ENCODE data around the gene LIME1. TPM values are rescaled to one million over a fixed set of nuclear protein-coding genes. Genes with fewer than 3 reads are reported as not detected.

The LIME1 gene
- total RNA-seq, 1 experiment from 2014 or later = 4.4 TPM

- no peak for DNase-seq (ENCODE audit: low read depth)
These were observed 13.4 kb downstream of the LIME1 start for GRCh38 chr20:63749597-63750508.

GRCh38 chr20:63750807-63751470 is 14.5 kb downstream of the LIME1 start:
- no peak for DNase-seq (ENCODE audit: low read depth)

- DNase-seq (ENCODE audit: low read depth) = no peak
These were observed 15.2 kb downstream of the LIME1 start for GRCh38 chr20:63751471-63752271.

GRCh38 chr20:63752411-63753101 is 16.1 kb downstream of the LIME1 start:
- no peak for DNase-seq (ENCODE audit: low read depth)

- no peak for DNase-seq (ENCODE audit: low read depth)
These were observed 16.9 kb downstream of the LIME1 start for GRCh38 chr20:63753381-63753780.

GRCh38 chr20:63754008-63754407 is 17.5 kb downstream of the LIME1 start:
- no peak for DNase-seq (ENCODE audit: low read depth)

- no peak for DNase-seq (ENCODE audit: low read depth)
These were observed 19.6 kb downstream of the LIME1 start for GRCh38 chr20:63755933-63756647.

GRCh38 chr20:63756648-63756991 is 20.2 kb downstream of the LIME1 start:
- DNase-seq (ENCODE audit: low read depth) = no peak

- DNase-seq (ENCODE audit: low read depth) = no peak
These were observed 21.7 kb downstream of the LIME1 start for GRCh38 chr20:63758152-63758551.

GRCh38 chr20:63759377-63759901 is 23.0 kb downstream of the LIME1 start:
- no peak for DNase-seq (ENCODE audit: low read depth)

GRCh38 chr20:63765082-63765873 is 28.8 kb downstream of the LIME1 start:
- DNase-seq (ENCODE audit: low read depth) = no peak

- DNase-seq (ENCODE audit: low read depth) = no peak
These were observed 29.4 kb downstream of the LIME1 start for GRCh38 chr20:63765902-63766301.

GRCh38 chr20:63766695-63767426 is 30.4 kb downstream of the LIME1 start:
- DNase-seq (ENCODE audit: low read depth) = no peak

- DNase-seq (ENCODE audit: low read depth) = no peak
These were observed 31.0 kb downstream of the LIME1 start for GRCh38 chr20:63767456-63767855.

- DNase-seq (ENCODE audit: low read depth) = no peak
These were observed 31.4 kb downstream of the LIME1 start for GRCh38 chr20:63767886-63768285.

GRCh38 chr20:63768591-63769515 is 32.4 kb downstream of the LIME1 start:
- DNase-seq (ENCODE audit: low read depth) = no peak

GRCh38 chr20:63769891-63770474 is 33.5 kb downstream of the LIME1 start:
- no peak for DNase-seq (ENCODE audit: low read depth)
